A673 (cell line): ENCODE results near the gene TF. TPM values are rescaled to one million over a fixed set of nuclear protein-coding genes. Genes with fewer than 3 reads are reported as not detected.
A peak's percentile ranks its signal among the peaks of the same experiment; 100 is the strongest.

ENCODE experiments used
- BruUV-seq: library from RNA; stranded (reverse); fragments of 400-500 nt; replicated peaks from 2 replicates; lab custom pipeline; 2021; lab: Mats Ljungman, UMichigan
- CTCF ChIA-PET: fragments of 300-600 bp; sonication (Branson Sonifier 250); formaldehyde crosslinking; loops from one replicate; lab custom pipeline; 2022; ENCODE audit warnings: antibody characterized with exemption; lab: Charles Lee
- POLR2A ChIA-PET: fragments of 300-600 bp; sonication (Branson Sonifier 250); formaldehyde crosslinking; loops from one replicate; lab custom pipeline; 2022; ENCODE audit warnings: antibody characterized with exemption; ENCODE audit not compliant: low non-redundant PET; lab: Charles Lee
- DNase-seq: peaks from one replicate; pipeline ENCODE4 v3.0.0-alpha.2; 2015; ENCODE audit warnings: low spot score
- H3K27ac ChIP-seq: fragments of 200-600 bp; sonication (generic); 2 replicates; pipeline ENCODE4 v1.5.1; 2016; ENCODE audit warnings: mixed run types, low read depth, mild to moderate bottlenecking, mixed read lengths, antibody characterized with exemption, low read length; ENCODE audit not compliant: poor library complexity, severe bottlenecking
- H3K27me3 ChIP-seq: fragments of 200-600 bp; sonication (generic); replicated peaks from 2 replicates; pipeline ENCODE4 v1.6.1; 2017; ENCODE audit warnings: mixed run types, low read depth, mild to moderate bottlenecking, mixed read lengths, antibody characterized with exemption, low read length; ENCODE audit not compliant: insufficient read depth, poor library complexity
- H3K36me3 ChIP-seq: fragments of 200-600 bp; sonication (generic); 2 replicates; pipeline ENCODE4 v1.6.1; 2016; ENCODE audit warnings: mixed run types, mild to moderate bottlenecking, mixed read lengths, antibody characterized with exemption, low read length; ENCODE audit not compliant: insufficient read depth, poor library complexity, severe bottlenecking
- H3K4me1 ChIP-seq: fragments of 200-600 bp; sonication (generic); 2 replicates; pipeline ENCODE4 v1.6.1; 2017; ENCODE audit warnings: mixed run types, mild to moderate bottlenecking, mixed read lengths, antibody characterized with exemption, low read length; ENCODE audit not compliant: insufficient read depth, poor library complexity, severe bottlenecking
- H3K4me3 ChIP-seq: fragments of 200-600 bp; sonication (generic); 2 replicates; pipeline ENCODE4 v1.5.1; 2016; ENCODE audit warnings: low read depth, mixed run types, mild to moderate bottlenecking, mixed read lengths, low read length; ENCODE audit not compliant: poor library complexity, severe bottlenecking
- H3K9me3 ChIP-seq: fragments of 200-600 bp; sonication (generic); 2 replicates; pipeline ENCODE4 v1.6.1; 2016; ENCODE audit warnings: mixed run types, low read depth, mild to moderate bottlenecking, mixed read lengths, antibody characterized with exemption, low read length; ENCODE audit not compliant: poor library complexity, severe bottlenecking
- CTCF ChIP-seq: fragments of 300-800, 200-600 bp; sonication (generic); conservative IDR thresholded peaks from 2 replicates; pipeline ENCODE4 v1.5.1; 2017; ENCODE audit warnings: low read depth, mild to moderate bottlenecking, antibody characterized with exemption, low read length, moderate library complexity, mixed read lengths
- EZH2 ChIP-seq: fragments of 200-600 bp; sonication (generic); IDR thresholded peaks from 2 replicates; pipeline ENCODE4 v1.6.1; 2017; ENCODE audit warnings: borderline replicate concordance, low read depth, mild to moderate bottlenecking, mixed read lengths, antibody characterized with exemption, low read length; ENCODE audit not compliant: poor library complexity, severe bottlenecking
- intact Hi-C: fragments of 100-400 bp; cut with micrococcal nuclease; formaldehyde crosslinking; loops from one replicate; pipeline ENCODE4 v1.10.0; 2022; ENCODE audit not compliant: unreplicated experiment
- total RNA-seq: library from RNA; stranded (reverse); gene quantifications from 2 replicates; pipeline ENCODE4 v1.2.3, GENCODE V29; 2021

TF gene
- total RNA-seq, 1 experiment from 2014 or later: 0.11 TPM

- H3K9me3 ChIP-seq: no peaks in the 10 kb centered on the region
- BruUV-seq: no TSS peak
- POLR2A ChIA-PET: no interaction called here
Observed at GRCh38 chr3:133799794-133800585, 53.8 kb downstream of the TF start.

GRCh38 chr3:133803469-133803868, 57.3 kb downstream of the TF start:
- BruUV-seq: no TSS peak
- peaks cover 16% of the 10 kb centered on the region for H3K27me3 ChIP-seq
- H3K9me3 ChIP-seq: no peaks in the 10 kb centered on the region
- intact Hi-C loops: no loop called here
- no peaks in the 10 kb centered on the region for H3K4me1 ChIP-seq
- H3K36me3 ChIP-seq: peaks cover 7% of the 10 kb centered on the region
- CTCF ChIA-PET: no interaction called here
- no peak for DNase-seq
- no peak for TF ChIP-seq CTCF
- TF ChIP-seq EZH2: no peak
- POLR2A ChIA-PET: no interaction called here
- no peak overlapping the region for H3K4me3 ChIP-seq
- H3K27ac ChIP-seq: no peak overlapping the region

More at GRCh38 chr3:133799794-133800585, 53.8 kb downstream of the TF start:
- no peak overlapping the region for H3K27ac ChIP-seq
- intact Hi-C loops: no loop called here
- H3K36me3 ChIP-seq: no peaks in the 10 kb centered on the region
- no peak overlapping the region for H3K4me3 ChIP-seq
- DNase-seq: peak; percentile 17
- CTCF ChIA-PET: no interaction called here
- no peak for TF ChIP-seq EZH2
- no peak for TF ChIP-seq CTCF
- no peaks in the 10 kb centered on the region for H3K4me1 ChIP-seq
- peaks cover 16% of the 10 kb centered on the region for H3K27me3 ChIP-seq

- BruUV-seq: no TSS peak
- TF ChIP-seq CTCF (no peak), EZH2 (no peak)
- peaks cover 14% of the 10 kb centered on the region for H3K36me3 ChIP-seq
- H3K27me3 ChIP-seq: peaks cover 7% of the 10 kb centered on the region
- ChIA-PET POLR2A (no interaction called here), CTCF (no interaction called here)
- H3K4me1 ChIP-seq: no peaks in the 10 kb centered on the region
- no peak overlapping the region for H3K27ac ChIP-seq
- no peak overlapping the region for H3K4me3 ChIP-seq
- no peaks in the 10 kb centered on the region for H3K9me3 ChIP-seq
- intact Hi-C loops: loop anchor here (2.0 kb wide), 1 partner anchor 144 kb away; the partner anchor contains the start of gene TOPBP1
- DNase-seq: no peak
Observed at GRCh38 chr3:133804896-133805295, 58.7 kb downstream of the TF start.
